Breast epithelium (tissue), 4 donors: Measurements from ENCODE around the gene CLSTN3. TPM values are rescaled to one million over a fixed set of nuclear protein-coding genes. Genes with fewer than 3 reads are reported as not detected.
A peak's percentile ranks its signal among the peaks of the same experiment; 100 is the strongest.

Experiments
- DNase-seq, 2 donors: peaks; one replicate each; pipeline ENCODE4 v3.0.0-alpha.2; 2019; ENCODE audit warnings: low spot score in 2 of 2
- H3K27ac ChIP-seq, 2 donors: fragments of 200-600 bp; sonication (generic) in 1 of 2; one replicate each; pipeline ENCODE4 v1.5.1; 2016 to 2019; ENCODE audit warnings: mild to moderate bottlenecking in 1 of 2
- H3K27me3 ChIP-seq, 2 donors: fragments of 200-600 bp; sonication (generic) in 1 of 2; one replicate each; pipeline versions ENCODE4 v1.5.1 to v1.6.0; 2017 to 2019; ENCODE audit warnings: control low read depth in 1 of 2, mild to moderate bottlenecking in 1 of 2
- H3K36me3 ChIP-seq: fragments of 200-600 bp; one replicate; pipeline ENCODE4 v1.5.1; 2019
- H3K4me1 ChIP-seq, 2 donors: fragments of 200-600 bp; sonication (generic); one replicate each; pipeline ENCODE4 v1.5.1; 2016 to 2019; ENCODE audit warnings: control low read depth in 1 of 2
- H3K4me3 ChIP-seq, 3 donors: fragments of 200-600 bp; sonication (generic); 1 replicate in 2 of 3; 2 replicates in 1 of 3; pipeline ENCODE4 v1.5.1; 2016 to 2019; ENCODE audit warnings: mild to moderate bottlenecking in 3 of 3, moderate library complexity in 2 of 3
- H3K9me3 ChIP-seq, 2 donors: fragments of 200-600 bp; sonication (generic) in 1 of 2; one replicate each; pipeline ENCODE4 v1.5.1; 2016 to 2019; ENCODE audit warnings: control low read depth in 1 of 2
- POLR2A ChIP-seq: fragments of 450-650 bp; IDR thresholded peaks from one replicate; pipeline ENCODE4 v1.6.1; 2016; ENCODE audit warnings: antibody characterized with exemption, mild to moderate bottlenecking, moderate library complexity
- POLR2AphosphoS5 ChIP-seq, 3 donors: sonication (generic); formaldehyde crosslinking; IDR thresholded peaks; one replicate each; pipeline ENCODE4 v1.6.1; 2017; ENCODE audit warnings: antibody characterized with exemption in 3 of 3
- intact Hi-C: fragments of 100-400 bp; cut with DNase I; formaldehyde crosslinking; loops from one replicate; pipeline ENCODE4 v1.15.1; 2023; ENCODE audit warnings: low total_unique reads
- total RNA-seq, 3 donors: library from RNA; depleted of rRNA; stranded (reverse); fragments of >200 nt; gene quantifications; one replicate each; pipeline ENCODE4 v1.1.0, GENCODE V29; 2016
- TF ChIP-seq, protein P1 (sequence below), 3 donors: fragments of 450-650 bp; IDR thresholded peaks; one replicate each; pipeline ENCODE4 v1.5.1; 2016 to 2017; ENCODE audit warnings: antibody characterized with exemption in 3 of 3, mild to moderate bottlenecking in 3 of 3, moderate library complexity in 3 of 3

The CLSTN3 gene
- total RNA-seq, 3 donors from 2014 or later, result 23.9 to 58.7 (median 40.3) TPM

DNA sequence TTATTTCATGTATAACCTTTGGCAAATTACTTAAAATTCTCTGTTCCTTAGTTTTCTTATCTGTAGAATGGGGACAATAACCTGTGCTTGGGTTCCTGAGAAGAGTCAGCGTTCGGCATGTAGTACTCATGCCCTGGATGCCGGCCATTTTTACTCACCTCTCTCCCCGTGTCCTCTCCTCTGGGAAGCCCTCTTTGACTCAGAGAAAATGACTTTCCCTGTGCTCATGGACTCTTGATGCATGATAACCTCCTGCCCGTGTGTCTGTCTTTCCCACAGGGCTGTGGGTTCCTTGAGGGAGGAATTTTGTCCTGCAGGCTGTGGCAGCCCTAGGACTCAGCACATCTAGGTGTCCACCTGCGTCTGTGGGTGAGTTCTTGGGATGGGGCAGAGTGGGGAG is 15.3 kb upstream of the CLSTN3 start:
- no peaks in the 10 kb centered on the region for H3K36me3 ChIP-seq
- no peaks in the 10 kb centered on the region for H3K9me3 ChIP-seq
- no peaks in the 10 kb centered on the region for H3K4me1 ChIP-seq
- no peak overlapping the region for H3K27ac ChIP-seq
- H3K27me3 ChIP-seq, result no peaks in the 10 kb centered on the region
- TF ChIP-seq POLR2A, result no peak
- TF ChIP-seq, protein P1, sequence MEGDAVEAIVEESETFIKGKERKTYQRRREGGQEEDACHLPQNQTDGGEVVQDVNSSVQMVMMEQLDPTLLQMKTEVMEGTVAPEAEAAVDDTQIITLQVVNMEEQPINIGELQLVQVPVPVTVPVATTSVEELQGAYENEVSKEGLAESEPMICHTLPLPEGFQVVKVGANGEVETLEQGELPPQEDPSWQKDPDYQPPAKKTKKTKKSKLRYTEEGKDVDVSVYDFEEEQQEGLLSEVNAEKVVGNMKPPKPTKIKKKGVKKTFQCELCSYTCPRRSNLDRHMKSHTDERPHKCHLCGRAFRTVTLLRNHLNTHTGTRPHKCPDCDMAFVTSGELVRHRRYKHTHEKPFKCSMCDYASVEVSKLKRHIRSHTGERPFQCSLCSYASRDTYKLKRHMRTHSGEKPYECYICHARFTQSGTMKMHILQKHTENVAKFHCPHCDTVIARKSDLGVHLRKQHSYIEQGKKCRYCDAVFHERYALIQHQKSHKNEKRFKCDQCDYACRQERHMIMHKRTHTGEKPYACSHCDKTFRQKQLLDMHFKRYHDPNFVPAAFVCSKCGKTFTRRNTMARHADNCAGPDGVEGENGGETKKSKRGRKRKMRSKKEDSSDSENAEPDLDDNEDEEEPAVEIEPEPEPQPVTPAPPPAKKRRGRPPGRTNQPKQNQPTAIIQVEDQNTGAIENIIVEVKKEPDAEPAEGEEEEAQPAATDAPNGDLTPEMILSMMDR (IDR thresholded peaks at IDR 0.05), result no peak
- TF ChIP-seq POLR2AphosphoS5 (IDR thresholded peaks at IDR 0.05), result no peak
- intact Hi-C loops, result loop anchor here (10.0 kb wide), 1 partner anchor 170 kb away; the partner anchor contains the start of genes C12orf57 and RNU7-1
- DNase-seq, result no peak
- no peak overlapping the region for H3K4me3 ChIP-seq

DNA sequence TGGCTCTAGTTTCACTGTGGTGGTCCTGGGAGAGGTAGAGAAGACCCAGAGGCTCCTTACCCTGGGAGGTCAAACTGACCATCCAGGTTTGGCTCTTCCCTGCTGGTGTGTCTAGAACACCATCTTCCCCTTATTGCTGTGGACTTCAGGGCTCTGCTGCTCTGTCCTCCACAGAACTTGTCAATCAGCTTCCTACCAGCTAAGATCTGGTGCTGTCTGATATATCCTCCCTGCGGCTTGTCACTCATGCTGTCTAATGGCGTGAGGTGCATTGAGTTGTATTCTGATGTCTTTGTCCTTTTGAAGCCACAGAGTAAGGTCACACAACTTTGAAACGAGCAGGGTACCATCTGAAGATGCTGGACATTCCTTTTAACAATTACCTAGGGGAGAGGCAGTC is 14.0 kb upstream of the CLSTN3 start:
- no peaks in the 10 kb centered on the region for H3K4me1 ChIP-seq
- no peak overlapping the region for H3K4me3 ChIP-seq
- no peaks in the 10 kb centered on the region for H3K27me3 ChIP-seq
- H3K9me3 ChIP-seq, result no peaks in the 10 kb centered on the region
- TF ChIP-seq POLR2AphosphoS5 (IDR thresholded peaks at IDR 0.05), result no peak
- TF ChIP-seq POLR2A, result no peak
- H3K36me3 ChIP-seq, result no peaks in the 10 kb centered on the region
- intact Hi-C loops, result loop anchor here (10.0 kb wide), 1 partner anchor 171 kb away; the partner anchor contains the start of genes C12orf57 and RNU7-1
- H3K27ac ChIP-seq, result peak overlapping the region in 1 of 2 donors; percentile 3
- DNase-seq, result no peak

DNA sequence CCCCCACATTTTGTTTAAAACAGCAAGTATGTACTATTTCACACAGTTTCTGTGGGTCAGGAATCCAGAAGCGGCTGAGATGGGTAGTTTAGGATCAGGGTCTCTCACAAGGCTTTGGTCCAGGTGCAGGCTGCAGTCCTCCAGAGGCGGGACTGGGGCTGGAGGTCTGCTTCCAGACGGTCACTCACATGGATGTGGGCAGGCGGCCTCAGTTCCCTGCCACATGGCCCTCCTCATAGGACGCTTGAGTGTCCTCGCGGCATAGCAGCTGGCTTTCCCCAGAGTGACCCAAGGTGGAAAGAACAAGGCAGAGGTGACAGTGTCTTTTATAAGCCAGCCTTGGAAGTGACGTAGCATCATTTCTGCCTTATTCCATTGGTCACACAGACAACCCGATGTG is 13.3 kb upstream of the CLSTN3 start:
- Histone ChIP-seq H3K4me1 (no peaks in the 10 kb centered on the region), H3K9me3 (no peaks in the 10 kb centered on the region), H3K27me3 (no peaks in the 10 kb centered on the region), H3K27ac (no peak overlapping the region), H3K4me3 (no peak overlapping the region), H3K36me3 (no peaks in the 10 kb centered on the region)
- DNase-seq, result no peak
- TF ChIP-seq POLR2A (no peak), POLR2AphosphoS5 (IDR thresholded peaks at IDR 0.05) (no peak)
- TF ChIP-seq, protein P1 (IDR thresholded peaks at IDR 0.05), result no peak
- intact Hi-C loops, result loop anchor here (10.0 kb wide), 1 partner anchor 172 kb away; the partner anchor contains the start of genes C12orf57 and RNU7-1

DNA sequence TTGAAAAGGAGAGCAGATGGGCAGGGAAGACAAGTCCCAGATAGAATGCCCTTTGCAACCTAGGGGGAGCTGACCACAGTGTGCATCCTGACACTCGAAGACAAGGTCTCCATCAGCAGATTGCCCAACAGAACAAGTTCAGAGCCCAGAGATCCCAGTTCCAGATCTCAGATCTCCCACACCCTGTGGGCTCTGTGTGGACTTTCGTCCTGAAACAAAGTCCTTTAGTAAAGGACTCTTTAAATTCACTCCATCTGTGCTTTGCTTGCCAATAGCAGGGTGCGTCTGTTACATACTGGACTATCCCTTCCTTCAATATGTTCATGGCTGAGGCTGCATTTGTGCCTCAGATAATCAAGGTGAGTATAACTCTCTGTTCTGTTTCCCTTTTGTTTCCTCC is 12.5 kb upstream of the CLSTN3 start:
- no peaks in the 10 kb centered on the region for H3K4me1 ChIP-seq
- TF ChIP-seq POLR2AphosphoS5 (IDR thresholded peaks at IDR 0.05) (no peak), POLR2A (no peak)
- TF ChIP-seq, protein P1 (IDR thresholded peaks at IDR 0.05), result no peak
- H3K27me3 ChIP-seq, result no peaks in the 10 kb centered on the region
- intact Hi-C loops, result loop anchor here (10.0 kb wide), 1 partner anchor 173 kb away; the partner anchor contains the start of genes C12orf57 and RNU7-1
- H3K36me3 ChIP-seq, result no peaks in the 10 kb centered on the region
- H3K27ac ChIP-seq, result no peak overlapping the region
- no peak overlapping the region for H3K4me3 ChIP-seq
- no peak for DNase-seq
- no peaks in the 10 kb centered on the region for H3K9me3 ChIP-seq

DNA sequence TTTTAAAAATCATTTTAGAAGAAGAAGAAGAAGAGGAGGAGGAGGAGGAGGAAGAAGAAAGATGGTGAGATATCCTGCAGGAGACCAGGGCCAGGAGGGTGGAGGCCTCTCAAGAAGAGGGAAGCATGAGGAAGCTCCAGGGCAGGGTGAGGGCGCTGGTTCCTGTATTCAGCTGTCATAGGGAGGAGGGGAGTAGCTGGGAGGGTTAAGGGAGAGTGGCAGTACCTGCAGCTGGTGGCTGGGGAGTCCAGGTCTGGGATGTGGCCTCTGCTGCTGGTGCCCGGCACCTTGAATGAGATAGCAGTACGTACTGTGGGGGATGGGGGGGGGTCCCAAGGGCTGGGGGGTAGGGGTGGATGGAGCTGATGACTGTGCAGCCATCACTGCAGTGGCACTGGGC is 11.3 kb upstream of the CLSTN3 start:
- no peak for TF ChIP-seq POLR2A
- TF ChIP-seq, protein P1 (IDR thresholded peaks at IDR 0.05), result no peak
- no peak for TF ChIP-seq POLR2AphosphoS5 (IDR thresholded peaks at IDR 0.05)
- intact Hi-C loops, result loop anchor here (10.0 kb wide), 1 partner anchor 174 kb away; the partner anchor contains the start of genes C12orf57 and RNU7-1
- no peak for DNase-seq

More for the DNA sequence above, 11.3 kb upstream of the CLSTN3 start:
- Histone ChIP-seq H3K4me1 (no peaks in the 10 kb centered on the region), H3K27me3 (no peaks in the 10 kb centered on the region), H3K27ac (no peak overlapping the region), H3K9me3 (no peaks in the 10 kb centered on the region), H3K36me3 (no peaks in the 10 kb centered on the region), H3K4me3 (no peak overlapping the region)
